Neural progenitor cell (in vitro differentiated cells): ENCODE measurements around the gene DEAF1.

ENCODE experiments used
- CTCF ChIP-seq: fragments of 200-600 bp; sonication (generic); IDR thresholded peaks from 2 replicates; pipeline ENCODE4 v1.5.1; 2017; ENCODE audit warnings: antibody characterized with exemption, mild to moderate bottlenecking
- EZH2 ChIP-seq: fragments of 200-600 bp; sonication (generic); IDR thresholded peaks from 2 replicates; pipeline ENCODE4 v1.6.1; 2017; ENCODE audit warnings: antibody characterized with exemption, mild to moderate bottlenecking, moderate library complexity
- EZH2phosphoT487 ChIP-seq: fragments of 200-600 bp; sonication (generic); IDR thresholded peaks from 2 replicates; pipeline ENCODE4 v1.6.1; 2017; ENCODE audit warnings: antibody characterized with exemption

GRCh38 chr11:637333-637592 lies 57.8 kb downstream of the DEAF1 start:
- no peak for TF ChIP-seq CTCF
- no peak for TF ChIP-seq EZH2phosphoT487
- no peak for TF ChIP-seq EZH2
